ENCODE data around the gene CUL4A. TPM values are rescaled to one million over a fixed set of nuclear protein-coding genes. Genes with fewer than 3 reads are reported as not detected.
A peak's percentile ranks its signal among the peaks of the same experiment; 100 is the strongest.

The CUL4A gene
- total RNA-seq, 4 donors from 2014 or later: 67.3 to 268 (median 101) TPM

DNA sequence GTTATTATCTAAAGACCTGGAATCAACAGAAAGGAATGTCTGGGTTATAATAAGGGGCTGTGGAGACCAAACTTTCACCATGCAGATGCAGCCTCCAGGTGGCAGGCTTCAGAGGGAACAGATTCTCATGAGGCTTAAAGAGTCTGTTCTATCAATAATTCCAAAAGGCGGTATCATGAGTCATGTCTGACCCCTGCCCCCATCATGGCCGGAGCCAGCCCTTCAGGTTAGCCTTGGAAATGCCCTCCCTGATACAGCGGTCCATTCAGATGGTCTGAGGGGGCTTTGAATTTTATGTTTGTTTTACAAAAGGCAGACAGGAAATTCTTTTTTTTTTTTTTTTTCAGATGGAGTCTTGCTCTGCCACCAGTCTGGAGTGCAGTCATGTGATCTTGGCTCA, 66.0 kb downstream of the CUL4A start:
- TF ChIP-seq EP300 (IDR thresholded peaks at IDR 0.05): no peak
- TF ChIP-seq, protein P1, sequence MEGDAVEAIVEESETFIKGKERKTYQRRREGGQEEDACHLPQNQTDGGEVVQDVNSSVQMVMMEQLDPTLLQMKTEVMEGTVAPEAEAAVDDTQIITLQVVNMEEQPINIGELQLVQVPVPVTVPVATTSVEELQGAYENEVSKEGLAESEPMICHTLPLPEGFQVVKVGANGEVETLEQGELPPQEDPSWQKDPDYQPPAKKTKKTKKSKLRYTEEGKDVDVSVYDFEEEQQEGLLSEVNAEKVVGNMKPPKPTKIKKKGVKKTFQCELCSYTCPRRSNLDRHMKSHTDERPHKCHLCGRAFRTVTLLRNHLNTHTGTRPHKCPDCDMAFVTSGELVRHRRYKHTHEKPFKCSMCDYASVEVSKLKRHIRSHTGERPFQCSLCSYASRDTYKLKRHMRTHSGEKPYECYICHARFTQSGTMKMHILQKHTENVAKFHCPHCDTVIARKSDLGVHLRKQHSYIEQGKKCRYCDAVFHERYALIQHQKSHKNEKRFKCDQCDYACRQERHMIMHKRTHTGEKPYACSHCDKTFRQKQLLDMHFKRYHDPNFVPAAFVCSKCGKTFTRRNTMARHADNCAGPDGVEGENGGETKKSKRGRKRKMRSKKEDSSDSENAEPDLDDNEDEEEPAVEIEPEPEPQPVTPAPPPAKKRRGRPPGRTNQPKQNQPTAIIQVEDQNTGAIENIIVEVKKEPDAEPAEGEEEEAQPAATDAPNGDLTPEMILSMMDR (IDR thresholded peaks at IDR 0.05): peak in 4 of 5 experiments; percentile 15 to 26 (median 20)
- 5 to 13% methylated on average over 3 of the region's 3 CpGs for WGBS, 2 donors

DNA sequence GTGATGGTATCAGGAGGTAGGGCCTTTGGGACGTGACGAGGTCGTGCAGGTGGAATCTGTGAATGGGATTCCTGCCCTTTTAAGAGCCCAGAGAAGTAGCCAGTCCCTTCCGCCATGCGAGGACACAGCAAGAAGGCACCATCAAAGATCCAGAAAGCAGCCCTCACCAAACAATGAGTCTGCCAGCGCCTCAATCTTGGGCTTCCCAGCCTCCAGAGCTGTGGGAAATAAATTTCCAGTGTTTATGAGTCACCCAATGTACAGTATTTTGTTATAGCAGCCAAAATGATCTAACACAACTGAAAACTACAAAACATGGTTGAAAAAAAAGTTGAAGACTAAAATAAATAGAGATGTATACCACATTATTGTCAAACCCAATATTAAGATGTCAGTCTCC, 70.7 kb downstream of the CUL4A start:
- Histone ChIP-seq H3K4me1 (peaks cover 0 to 7% (median 0%) of the 10 kb centered on the region in 4 donors), H3K4me3 (no peak overlapping the region), H3K27ac (no peak overlapping the region), H3K36me3 (no peaks in the 10 kb centered on the region), H3K9me3 (no peaks in the 10 kb centered on the region), H3K27me3 (no peaks in the 10 kb centered on the region)
- no peak for DNase-seq (ENCODE audit: low spot score in 2 of 2)
- no peak for TF ChIP-seq EP300 (IDR thresholded peaks at IDR 0.05)
- TF ChIP-seq POLR2A (IDR thresholded peaks at IDR 0.05): no peak
- TF ChIP-seq, protein P1 (IDR thresholded peaks at IDR 0.05): no peak
- WGBS, 2 donors: 91 to 94% methylated on average over 6 of the region's 6 CpGs

More for the DNA sequence above, 66.0 kb downstream of the CUL4A start:
- H3K27ac ChIP-seq: no peak overlapping the region
- H3K4me3 ChIP-seq: no peak overlapping the region
- no peak for DNase-seq (ENCODE audit: low spot score in 2 of 2)
- no peaks in the 10 kb centered on the region for H3K9me3 ChIP-seq
- peaks cover 0 to 11% (median 0%) of the 10 kb centered on the region in 3 donors for H3K36me3 ChIP-seq
- peaks cover 0 to 8% (median 0%) of the 10 kb centered on the region in 4 donors for H3K4me1 ChIP-seq
- H3K27me3 ChIP-seq: no peaks in the 10 kb centered on the region

DNA sequence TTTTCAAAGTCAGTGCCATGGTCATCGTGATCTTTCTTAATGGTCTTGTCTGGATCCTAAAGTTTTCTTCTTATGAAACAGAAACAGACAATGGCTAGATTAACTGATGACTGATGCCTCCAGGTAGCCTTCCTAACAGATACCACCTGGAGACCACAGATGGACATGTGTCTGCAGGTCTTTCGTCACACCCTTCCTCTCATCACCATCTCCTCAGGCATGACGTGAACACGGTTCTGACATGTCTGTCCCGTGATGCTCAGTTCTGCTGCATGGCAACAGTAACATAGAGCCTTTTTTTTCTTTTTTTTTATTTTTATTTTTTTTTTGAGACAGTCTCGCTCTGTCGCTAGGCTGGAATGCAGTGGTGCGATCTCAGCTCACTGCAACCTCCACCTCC, 74.5 kb downstream of the CUL4A start:
- Histone ChIP-seq H3K9me3 (no peaks in the 10 kb centered on the region), H3K27ac (no peak overlapping the region), H3K4me1 (no peaks in the 10 kb centered on the region), H3K27me3 (peaks cover 0 to 2% of the 10 kb centered on the region in 2 donors), H3K4me3 (no peak overlapping the region), H3K36me3 (no peaks in the 10 kb centered on the region)
- DNase-seq (ENCODE audit: low spot score in 2 of 2): no peak
- TF ChIP-seq, protein P1 (IDR thresholded peaks at IDR 0.05): no peak
- TF ChIP-seq EP300 (IDR thresholded peaks at IDR 0.05): no peak
- TF ChIP-seq POLR2A (IDR thresholded peaks at IDR 0.05): no peak
- 81 to 89% methylated on average over 8 of the region's 8 CpGs for WGBS, 2 donors

DNA sequence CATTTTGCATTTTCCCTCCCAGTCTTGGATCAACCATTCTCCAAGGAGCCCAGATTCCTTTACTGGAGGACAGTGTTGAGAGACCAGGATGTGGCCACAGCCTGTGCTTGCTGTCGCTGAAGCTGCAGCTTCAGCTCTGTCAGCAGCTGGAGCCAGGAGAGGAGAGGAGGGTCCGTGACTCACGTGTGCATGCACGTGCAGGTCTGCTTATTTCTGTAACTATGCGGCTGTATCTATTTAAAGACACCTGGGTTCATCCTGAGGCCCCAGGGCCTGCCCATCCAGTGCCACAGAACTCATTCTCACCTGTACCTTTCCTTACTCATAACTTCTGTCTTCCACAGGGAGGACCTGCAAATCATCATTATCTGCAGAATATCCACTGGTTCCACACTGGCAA, 79.5 kb downstream of the CUL4A start:
- no peak for DNase-seq (ENCODE audit: low spot score in 2 of 2)
- TF ChIP-seq, protein P1 (IDR thresholded peaks at IDR 0.05): no peak
- TF ChIP-seq EP300 (IDR thresholded peaks at IDR 0.05): no peak
- TF ChIP-seq POLR2A (IDR thresholded peaks at IDR 0.05): no peak

DNA sequence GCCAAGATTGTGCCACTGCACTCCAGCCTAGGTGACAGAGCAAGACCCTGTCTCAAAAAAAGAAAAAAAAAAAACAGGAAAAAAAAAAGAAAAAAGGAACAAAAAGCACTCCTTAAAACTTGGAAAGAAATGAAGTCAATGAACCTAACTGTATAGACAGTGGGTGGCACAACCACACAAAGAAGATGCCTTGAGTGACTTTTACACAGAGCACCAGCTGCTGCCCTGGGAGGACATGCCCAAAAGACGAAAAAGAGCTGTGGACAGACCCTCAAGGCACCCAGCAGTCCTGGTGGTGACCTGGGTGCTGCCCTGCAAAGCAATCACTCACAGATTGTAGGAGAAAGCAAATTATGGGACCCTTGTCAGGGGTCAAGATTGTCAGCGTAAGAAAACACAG, 81.7 kb downstream of the CUL4A start:
- H3K27me3 ChIP-seq: peaks cover 0 to 5% of the 10 kb centered on the region in 2 donors
- H3K4me3 ChIP-seq: no peak overlapping the region
- no peaks in the 10 kb centered on the region for H3K9me3 ChIP-seq
- H3K4me1 ChIP-seq: peaks cover 0 to 18% (median 3%) of the 10 kb centered on the region in 4 donors
- WGBS, 2 donors: 63 to 65% methylated on average over 2 of the region's 2 CpGs
- DNase-seq (ENCODE audit: low spot score in 2 of 2): no peak
- H3K27ac ChIP-seq: no peak overlapping the region
- no peak for TF ChIP-seq POLR2A (IDR thresholded peaks at IDR 0.05)
- TF ChIP-seq, protein P1 (IDR thresholded peaks at IDR 0.05): no peak
- TF ChIP-seq EP300 (IDR thresholded peaks at IDR 0.05): no peak
- H3K36me3 ChIP-seq: no peaks in the 10 kb centered on the region

More for the DNA sequence above, 79.5 kb downstream of the CUL4A start:
- Histone ChIP-seq H3K4me3 (no peak overlapping the region), H3K4me1 (peaks cover 0 to 10% (median 0%) of the 10 kb centered on the region in 4 donors), H3K36me3 (no peaks in the 10 kb centered on the region), H3K27ac (no peak overlapping the region), H3K9me3 (no peaks in the 10 kb centered on the region), H3K27me3 (peaks cover 0 to 5% of the 10 kb centered on the region in 2 donors)
- WGBS, 2 donors: 53 to 59% methylated on average over 5 of the region's 5 CpGs
